GM21390 (cell line): ENCODE measurements around the gene TRIM34.
"Not testable (repeated sequence)": the region's sequence is repeated elsewhere in the genome, so short reads cannot be mapped to it uniquely, and the experiment has no call there.

Experiments
- ATAC-seq: cut with Tn5 transposase; IDR thresholded peaks from one replicate; pipeline ENCODE4 v1.9.1; 2021; ENCODE audit not compliant: unreplicated experiment

TRIM34 gene

GRCh38 chr11:5620651-5621521, 3.9 kb upstream of the TRIM34 start:
- ATAC-seq: no peak

- no peak for ATAC-seq
Observed at GRCh38 chr11:5621580-5621979, 3.2 kb upstream of the TRIM34 start.

GRCh38 chr11:5622802-5623201, 2.0 kb upstream of the TRIM34 start:
- no peak for ATAC-seq

GRCh38 chr11:5625281-5625680, 480 bp downstream of the TRIM34 start:
- no peak for ATAC-seq

GRCh38 chr11:5626196-5626595, 1.4 kb downstream of the TRIM34 start:
- ATAC-seq: no peak

GRCh38 chr11:5631417-5631816, 6.6 kb downstream of the TRIM34 start:
- ATAC-seq: peak; percentile 17

GRCh38 chr11:5631969-5632635, 7.3 kb downstream of the TRIM34 start:
- peak; percentile 98 for ATAC-seq

GRCh38 chr11:5639953-5640352, 15.2 kb downstream of the TRIM34 start:
- no peak for ATAC-seq

- ATAC-seq: no peak
Observed at GRCh38 chr11:5643585-5643984, 18.8 kb downstream of the TRIM34 start.

GRCh38 chr11:5646139-5646538, 21.3 kb downstream of the TRIM34 start:
- ATAC-seq: no peak

GRCh38 chr11:5655474-5655873, 30.7 kb downstream of the TRIM34 start:
- no peak for ATAC-seq

GRCh38 chr11:5656956-5657355, 32.2 kb downstream of the TRIM34 start:
- not testable (repeated sequence) for ATAC-seq

GRCh38 chr11:5658318-5658717, 33.5 kb downstream of the TRIM34 start:
- ATAC-seq: no peak

GRCh38 chr11:5663511-5663910, 38.7 kb downstream of the TRIM34 start:
- ATAC-seq: no peak

GRCh38 chr11:5665051-5665570, 40.3 kb downstream of the TRIM34 start:
- ATAC-seq: no peak

GRCh38 chr11:5665746-5666401, 41.1 kb downstream of the TRIM34 start:
- no peak for ATAC-seq

- ATAC-seq: no peak
Observed at GRCh38 chr11:5666402-5666793, 41.6 kb downstream of the TRIM34 start.

GRCh38 chr11:5671831-5672230, 47.0 kb downstream of the TRIM34 start:
- ATAC-seq: no peak

GRCh38 chr11:5674391-5674790, 49.6 kb downstream of the TRIM34 start:
- no peak for ATAC-seq

GRCh38 chr11:5679811-5680210, 55.0 kb downstream of the TRIM34 start:
- ATAC-seq: no peak

GRCh38 chr11:5682890-5683441, 58.2 kb downstream of the TRIM34 start:
- ATAC-seq: not testable (repeated sequence)
